SKM-1 treated with dmso at 0.1 percent for 144 hours (cell line): ENCODE results near the gene RNPS1.

Experiments used
- DNase-seq: peaks from one replicate; lab custom pipeline; 2025; ENCODE audit not compliant: unreplicated experiment; lab: John Stamatoyannopoulos, UW

Gene RNPS1

DNA sequence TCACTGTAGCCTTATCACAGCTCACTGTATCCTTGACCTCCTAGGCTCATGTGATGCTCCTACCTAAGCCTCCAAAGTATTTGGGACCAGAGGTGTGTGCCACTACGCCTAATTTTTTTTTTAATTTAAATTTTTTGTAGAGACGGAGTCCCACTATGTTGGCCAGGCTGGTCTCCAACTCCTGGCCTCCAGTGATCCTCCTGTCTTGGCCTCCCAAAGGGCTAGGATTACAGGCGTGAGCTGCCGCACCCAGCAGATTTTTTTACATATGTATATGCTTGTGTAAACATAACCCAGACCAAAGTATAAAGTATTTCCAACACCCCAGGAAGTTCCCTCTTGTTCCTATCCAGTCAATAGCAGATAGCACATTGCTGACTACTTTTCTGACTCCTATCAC lies 51.6 kb downstream of the RNPS1 start:
- no peak for DNase-seq

DNA sequence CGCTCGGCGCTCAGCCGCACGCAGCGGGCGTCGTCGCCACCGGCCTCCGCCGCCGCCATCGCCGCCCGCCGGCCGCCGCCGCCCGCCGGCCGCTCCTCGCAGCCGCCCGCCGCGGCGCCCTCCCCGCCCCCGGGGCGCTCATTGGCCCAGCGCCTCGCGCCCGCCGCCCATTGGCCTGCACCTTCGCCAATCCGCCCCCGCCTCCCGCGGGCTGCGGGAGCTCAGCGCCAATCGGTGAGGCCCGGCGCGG lies 53.3 kb downstream of the RNPS1 start, which contains the start of gene PGP:
Gene PGP (minus strand): TSS at position 122 of the 250 bp plus-strand sequence. CDS start 63 bp downstream, at position 59.
- no peak for DNase-seq

DNA sequence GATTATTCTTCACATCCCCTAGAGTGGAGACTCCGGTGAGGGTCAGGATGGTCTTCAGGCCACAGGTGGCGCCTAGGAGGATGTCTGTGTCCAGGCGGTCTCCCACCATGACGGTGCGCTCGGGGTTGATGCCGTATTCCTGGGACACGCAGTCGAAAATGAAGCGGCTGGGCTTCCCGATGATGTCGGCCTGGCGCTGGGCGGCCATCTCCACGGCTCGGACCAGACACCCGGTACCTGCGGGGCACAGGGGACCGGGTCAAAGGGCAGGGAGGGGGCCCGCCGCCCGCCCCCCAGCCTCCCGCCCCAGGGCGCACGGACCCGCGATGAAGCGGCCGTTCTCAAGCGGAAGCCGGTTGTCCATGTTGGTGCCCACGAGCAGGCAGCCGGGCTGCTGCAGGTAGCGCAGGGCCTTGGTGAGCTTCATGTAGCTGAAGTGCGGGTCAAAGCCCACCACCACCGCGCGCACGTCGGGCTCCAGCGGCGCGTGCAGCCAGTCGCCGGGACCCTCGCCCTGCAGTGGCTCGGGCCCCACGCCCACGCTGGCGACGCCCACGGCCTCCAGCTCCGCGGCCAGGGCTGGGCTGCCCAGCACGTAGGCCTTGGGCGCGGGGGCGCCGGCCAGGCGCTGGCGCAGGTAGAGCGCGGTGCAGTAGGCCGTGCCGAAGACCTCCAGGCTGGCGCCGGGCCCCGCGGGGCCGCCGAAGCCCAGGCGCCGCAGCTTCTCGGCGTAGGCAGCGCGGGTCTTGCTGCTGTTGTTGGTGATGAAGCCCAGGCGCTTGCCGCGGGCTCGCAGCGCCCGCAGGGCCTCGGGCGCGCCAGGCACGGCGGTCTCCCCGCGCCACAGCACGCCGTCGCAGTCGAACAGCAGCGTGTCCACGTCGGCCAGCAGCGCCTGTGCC lies 53.9 kb downstream of the RNPS1 start:
- DNase-seq, result no peak

DNA sequence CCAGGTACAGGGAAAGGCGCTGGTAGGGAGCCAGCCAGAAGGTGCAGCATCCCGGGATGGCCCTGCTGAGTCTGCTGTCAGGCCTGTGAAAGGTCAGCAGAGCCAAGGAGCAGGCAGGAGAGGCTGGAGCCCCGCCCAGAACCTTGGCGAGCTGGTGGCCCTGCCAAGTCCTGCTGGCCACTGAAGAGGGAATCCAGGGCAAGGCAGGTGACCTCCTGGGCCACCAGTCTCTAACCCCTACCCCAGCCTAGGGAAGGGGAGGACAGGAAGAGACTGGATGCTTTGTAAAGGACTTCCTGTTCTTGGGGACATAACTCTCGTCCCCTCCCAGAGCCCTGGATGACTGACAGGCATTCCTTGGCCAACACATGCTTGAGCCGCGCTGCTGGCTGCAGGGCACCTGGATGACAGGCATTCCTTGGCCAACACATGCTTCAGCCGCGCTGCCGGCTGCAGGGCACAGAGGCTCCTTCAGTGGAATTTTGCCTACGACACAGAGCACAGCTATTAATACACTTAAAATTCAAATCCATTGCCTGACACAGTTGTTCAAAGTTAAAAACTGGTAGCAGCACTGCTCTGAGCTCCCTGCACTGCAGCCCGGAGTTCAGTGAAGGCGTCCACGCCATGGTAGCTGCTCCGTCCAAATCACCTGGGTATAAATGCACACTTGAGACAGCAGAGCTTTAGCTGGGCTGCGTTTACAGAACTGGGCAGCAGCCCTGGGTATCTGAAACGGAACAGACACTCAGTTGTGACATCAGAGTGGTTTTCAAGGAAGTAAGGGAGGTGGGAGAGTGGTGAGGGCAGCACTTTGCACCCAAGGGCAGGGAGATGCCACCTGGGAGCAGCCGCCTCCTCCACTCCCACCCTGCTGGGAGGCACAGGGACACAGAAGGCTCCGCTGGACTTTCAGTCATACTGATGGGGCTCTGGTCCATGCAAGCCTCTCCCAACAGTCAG lies 55.3 kb downstream of the RNPS1 start:
- peak; percentile 9 for DNase-seq

DNA sequence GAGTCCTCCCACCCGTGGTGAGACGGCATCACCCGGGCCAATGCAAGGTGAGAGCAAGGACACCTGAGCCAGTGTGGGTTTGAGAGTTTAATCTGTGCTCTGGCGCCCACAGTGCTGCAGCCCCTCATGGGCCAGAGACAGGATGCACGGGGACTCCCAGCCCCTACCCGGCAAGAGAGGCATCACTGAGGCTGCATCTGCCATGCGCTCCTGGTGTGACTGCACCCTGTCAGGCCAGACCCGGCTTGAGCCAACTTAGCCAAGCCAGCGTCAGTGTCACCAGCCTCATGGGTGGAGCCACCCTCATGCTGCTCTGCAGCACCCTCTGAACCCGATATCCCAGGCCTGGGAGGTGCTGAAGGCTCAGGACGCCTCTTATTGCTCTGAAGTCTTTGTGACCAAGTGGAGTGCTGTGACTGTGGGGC lies 56.0 kb downstream of the RNPS1 start:
- DNase-seq, result no peak

DNA sequence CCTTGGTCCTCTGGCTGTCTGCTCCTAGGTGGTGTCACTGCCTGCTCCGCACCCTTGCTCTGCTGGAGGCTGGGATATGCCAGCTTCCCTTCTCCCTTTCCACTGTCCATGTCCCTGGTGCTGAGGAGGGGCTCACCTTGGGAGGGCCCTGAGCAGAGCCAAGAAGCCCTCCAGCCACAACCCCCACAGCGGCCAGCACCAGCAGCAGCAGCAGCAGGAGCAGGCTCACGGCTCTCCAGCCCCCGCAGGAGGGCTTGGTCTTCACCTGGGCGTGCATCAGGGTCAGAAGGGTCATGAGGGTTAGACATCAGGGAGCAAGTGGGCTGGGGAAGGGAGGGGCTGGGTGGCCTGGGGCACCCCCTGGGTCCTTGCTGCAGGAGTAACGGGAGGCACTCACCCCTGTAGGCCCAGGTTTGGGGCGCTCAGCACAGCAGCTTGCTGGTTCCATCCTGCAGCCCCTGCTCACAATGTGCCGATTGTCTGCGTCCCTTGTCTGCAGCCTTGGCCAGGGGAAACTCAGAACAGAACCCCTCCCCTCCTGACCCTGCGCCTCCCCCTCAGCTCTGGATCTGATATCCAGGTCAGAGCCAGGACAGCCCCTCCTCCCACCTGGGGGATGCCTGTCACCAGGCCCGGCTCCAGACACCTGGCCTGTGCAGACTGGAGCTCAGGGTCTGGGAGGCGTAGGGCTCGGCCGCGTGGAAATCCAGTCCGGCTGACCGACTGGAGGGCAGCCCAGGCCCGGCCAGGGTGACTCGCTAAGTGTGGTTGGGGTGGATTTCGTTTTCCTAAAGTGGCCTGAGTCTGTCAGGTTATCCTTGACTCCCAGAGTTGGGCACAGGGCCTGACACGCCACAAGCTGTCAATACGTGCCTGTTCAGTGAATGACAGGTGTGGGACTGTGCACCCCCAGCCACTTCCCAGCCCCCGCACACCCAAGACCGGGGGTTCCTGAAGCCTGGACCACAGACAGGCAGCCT lies 57.2 kb downstream of the RNPS1 start, which contains the start of gene BRICD5:
Gene BRICD5 (minus strand): TSS at position 478 of the 980 bp plus-strand sequence. CDS start 30 bp downstream, at position 448.
- no peak for DNase-seq

DNA sequence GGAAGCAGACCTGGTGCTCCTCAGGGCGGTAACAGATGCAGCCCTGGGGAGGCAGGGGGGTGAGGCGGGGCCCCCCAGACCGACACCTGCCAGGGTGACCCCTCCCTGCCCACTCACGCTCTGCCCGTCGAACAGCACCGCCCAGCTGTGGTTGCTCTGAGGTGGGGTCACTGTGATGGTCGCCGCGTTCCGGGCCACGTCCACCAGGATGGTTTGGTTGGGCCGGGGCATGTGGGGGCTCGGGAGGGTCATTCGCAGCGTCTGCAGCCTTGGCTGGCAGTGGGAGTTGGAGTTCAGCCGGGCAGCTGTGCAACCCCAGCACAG lies 58.0 kb downstream of the RNPS1 start:
- no peak for DNase-seq

DNA sequence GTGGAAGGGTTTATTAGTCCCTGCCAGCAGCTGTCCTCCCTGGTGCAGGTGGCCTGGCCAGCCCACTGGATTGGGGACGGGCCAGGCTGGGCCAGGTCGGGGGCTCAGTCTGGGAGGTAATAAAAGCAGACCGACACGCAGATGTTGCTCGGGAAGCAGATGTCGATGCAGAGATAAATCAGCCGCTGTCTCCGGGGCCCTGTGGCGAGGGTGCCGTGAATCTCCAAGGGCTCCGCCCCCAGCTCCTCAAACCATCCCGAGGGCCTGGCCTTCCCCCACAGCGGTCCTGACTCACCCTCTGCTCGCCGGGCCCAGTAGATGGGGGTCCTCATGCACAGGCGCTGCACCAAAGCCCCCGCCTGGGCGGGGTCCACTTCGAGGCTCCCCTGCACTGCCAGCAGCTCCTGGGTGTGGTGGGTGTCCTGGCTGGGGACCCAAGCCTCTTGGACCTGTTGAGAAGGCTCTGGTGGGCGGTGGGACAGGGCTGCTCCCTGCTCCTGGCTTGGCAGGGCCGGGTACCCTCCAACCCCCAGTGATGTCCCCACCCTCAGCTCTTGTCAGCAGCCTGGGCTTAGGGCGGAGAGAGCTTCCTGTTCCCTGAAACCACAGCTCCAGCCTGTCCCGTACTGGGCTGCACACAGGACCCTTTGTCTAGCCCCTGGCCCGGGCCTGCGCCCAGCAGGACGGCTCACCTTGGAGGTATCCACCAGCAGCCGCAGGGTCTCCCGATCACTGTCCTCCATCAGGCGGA lies 58.5 kb downstream of the RNPS1 start:
- DNase-seq, result no peak

DNA sequence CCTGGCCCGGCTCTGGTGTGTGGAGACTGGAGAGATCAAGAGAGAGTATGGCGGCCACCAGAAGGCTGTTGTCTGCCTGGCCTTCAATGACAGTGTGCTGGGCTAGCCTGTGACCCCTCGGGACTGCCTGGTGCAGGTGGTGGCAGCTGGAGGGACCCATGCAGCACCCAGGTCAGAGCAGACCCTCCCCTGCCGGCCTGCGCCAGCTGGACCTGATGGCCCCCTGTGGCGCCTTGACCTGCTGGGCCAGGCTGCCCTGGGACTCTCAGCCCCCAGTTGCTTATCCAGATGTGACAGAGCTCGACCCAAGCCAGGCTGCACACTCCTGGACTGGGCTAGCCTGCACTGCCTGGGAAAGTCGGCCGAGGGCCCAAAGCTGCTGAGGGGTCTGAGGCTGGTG lies 59.2 kb downstream of the RNPS1 start:
- no peak for DNase-seq

DNA sequence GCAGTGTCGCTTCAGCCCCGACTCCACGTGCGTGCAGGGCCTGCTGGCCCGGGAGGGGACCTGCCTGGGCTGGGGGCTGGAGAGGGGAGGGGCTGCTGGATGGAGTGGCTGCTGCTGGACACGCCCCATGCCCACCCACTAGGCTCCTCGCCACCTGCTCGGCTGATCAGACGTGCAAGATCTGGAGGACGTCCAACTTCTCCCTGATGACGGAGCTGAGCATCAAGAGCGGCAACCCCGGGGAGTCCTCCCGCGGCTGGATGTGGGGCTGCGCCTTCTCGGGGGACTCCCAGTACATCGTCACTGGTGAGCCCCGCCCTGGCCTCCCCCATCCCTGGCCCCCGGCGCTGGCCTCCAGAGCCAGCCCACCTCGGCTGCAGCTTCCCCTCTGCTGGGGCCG lies 59.6 kb downstream of the RNPS1 start:
- no peak for DNase-seq

DNA sequence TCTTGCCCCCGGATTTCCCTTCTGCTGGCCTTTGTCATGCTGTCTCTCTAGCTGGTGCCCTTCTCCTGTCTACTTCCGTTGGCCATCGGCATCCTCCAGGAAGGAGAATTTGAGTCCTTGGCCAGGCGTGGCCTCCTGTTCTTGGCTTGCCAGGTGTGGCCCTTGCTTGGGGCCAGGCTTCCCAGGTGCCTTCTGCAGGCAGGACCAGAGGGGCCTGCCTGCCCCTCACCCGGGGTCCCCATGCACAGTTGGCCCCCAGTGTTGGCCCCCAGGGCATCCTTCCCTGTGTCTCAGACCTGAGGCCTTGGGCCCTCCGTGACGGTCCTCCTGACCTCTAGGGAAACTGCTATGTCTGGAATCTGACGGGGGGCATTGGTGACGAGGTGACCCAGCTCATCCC lies 60.1 kb downstream of the RNPS1 start:
- no peak for DNase-seq

DNA sequence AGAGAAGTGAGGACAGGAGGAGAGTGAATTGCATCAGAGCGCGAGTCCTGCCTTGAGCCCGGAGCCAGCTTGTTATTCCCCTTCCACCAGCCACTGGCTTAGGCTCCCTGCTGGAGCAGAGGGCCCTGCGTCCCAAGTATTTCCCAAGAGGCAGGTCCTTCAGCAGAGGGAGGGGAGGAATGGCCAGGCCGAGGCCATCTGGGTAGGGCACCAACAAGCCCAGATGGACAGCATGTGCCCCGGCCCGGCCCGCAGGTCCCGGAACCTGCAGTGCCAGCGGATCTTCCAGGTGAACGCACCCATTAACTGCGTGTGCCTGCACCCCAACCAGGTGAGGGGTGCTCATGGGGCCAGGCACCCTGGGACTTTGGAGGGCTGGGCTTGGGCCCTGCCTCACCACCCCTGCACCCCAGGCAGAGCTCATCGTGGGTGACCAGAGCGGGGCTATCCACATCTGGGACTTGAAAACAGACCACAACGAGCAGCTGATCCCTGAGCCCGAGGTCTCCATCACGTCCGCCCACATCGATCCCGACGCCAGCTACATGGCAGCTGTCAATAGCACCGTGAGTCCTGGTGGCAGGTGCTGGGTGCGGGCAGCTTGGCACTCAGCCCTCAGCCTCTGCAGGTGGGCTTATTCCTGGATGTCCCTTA lies 61.0 kb downstream of the RNPS1 start:
- DNase-seq, result no peak

DNA sequence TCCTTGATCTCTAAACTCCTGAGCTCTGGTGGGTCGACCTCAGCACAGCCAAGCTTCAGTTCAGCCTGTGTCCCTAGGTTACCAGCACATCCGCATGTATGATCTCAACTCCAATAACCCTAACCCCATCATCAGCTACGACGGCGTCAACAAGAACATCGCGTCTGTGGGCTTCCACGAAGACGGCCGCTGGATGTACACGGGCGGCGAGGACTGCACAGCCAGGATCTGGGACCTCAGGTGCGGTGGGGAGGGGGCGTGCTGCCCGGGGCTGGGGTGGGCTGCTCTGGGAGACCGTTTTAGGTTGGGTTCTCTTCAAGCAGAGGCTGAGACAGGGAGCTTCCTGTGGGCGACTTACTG lies 61.5 kb downstream of the RNPS1 start:
- no peak for DNase-seq

DNA sequence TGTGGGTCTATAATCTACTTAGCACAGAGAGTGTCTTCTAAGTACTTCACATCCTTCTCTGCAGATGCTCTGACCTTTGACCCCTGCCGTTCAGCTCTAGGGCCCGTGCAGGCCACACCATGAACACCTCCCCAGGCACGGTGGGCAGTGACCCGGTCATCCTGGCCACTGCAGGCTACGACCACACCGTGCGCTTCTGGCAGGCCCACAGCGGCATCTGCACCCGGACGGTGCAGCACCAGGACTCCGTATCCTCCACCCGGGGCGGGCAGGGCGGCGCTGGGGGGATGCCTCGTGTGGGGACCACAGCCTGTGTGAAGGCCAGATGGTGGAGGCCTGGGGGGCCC lies 62.0 kb downstream of the RNPS1 start:
- DNase-seq, result no peak

DNA sequence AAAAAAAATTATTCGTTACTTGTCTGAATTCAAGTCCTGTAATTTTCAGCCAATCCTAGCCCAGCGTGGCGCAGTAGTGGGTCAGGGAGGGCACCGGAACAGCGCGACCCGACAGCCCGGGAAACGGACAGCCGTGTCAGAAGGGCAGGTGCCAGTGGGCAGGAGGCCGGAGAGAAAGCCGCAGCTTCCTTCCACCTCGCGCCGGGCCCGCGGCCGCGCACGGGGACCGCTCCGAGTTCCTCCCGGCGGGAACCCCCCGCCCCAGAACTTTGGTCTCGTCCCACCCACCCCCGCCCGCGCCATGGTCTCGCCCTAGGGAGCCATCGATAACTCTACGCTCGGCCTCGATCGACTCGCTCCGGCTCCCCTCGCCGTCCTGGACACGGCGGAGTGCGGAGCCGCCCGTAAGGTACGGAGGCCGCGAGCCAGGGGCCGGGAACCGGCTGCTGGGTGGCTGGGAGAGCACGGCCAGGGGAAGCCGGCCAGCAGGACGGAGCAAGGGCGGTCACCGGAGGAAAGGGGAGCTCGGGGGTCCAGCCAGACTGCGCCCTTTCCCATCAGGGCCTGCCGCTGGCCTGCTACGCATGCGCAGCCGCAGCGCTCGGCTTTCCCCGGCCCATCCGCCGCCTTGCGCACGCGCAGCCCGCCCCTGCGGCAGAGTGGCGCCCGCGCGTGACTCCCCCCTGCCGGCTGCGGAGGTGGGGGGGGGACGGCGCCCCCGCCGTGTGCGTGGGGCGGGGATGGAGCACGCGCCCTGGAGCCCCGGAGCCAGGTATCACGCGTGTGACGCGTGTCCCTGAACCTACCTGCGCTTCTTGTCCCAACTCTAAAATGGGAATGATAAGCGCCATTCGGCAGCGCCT lies 62.6 kb downstream of the RNPS1 start, which contains the start of gene MLST8:
Gene MLST8 (plus strand): TSS at position 351 of the 863 bp plus-strand sequence. CDS start 632 bp downstream, outside the sequence.
- peak; percentile 78 for DNase-seq

DNA sequence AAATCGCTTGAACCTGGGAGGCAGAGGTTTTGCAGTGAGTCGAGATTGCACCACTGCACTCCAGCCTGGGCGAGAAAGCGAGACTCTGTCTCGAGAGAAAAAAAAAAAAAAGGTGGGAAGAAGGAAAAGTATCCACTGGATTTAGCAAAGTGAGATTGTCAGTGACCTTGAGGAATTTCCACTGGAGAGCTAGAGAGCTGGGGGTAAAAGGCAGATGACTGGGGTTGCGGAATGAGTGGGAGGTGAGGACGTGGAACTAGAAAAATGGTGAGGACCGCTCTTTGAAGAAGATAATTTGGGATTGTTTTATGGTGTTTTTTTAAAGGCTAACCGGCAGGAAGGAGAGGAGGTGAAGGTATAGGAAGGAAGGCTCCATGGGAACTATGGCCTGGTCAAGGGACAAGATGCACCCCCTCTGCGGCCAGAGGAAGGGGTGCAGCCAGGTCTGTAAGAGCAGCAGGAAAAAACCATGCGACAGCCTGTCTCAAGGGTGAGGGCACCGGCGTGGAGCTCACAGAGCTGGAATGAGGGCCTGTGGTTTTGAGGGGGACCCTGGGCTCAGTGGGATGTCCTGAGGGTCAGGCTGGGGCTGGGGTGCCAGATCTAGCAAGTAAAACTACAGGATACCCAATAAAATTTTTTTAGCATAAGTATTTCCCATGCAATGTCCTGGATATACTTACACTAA lies 63.4 kb downstream of the RNPS1 start:
- no peak for DNase-seq
